Stomach (tissue), 4 donors: Measurements from ENCODE around the gene RUNX1.

Experiments used
- EP300 ChIP-seq: sonication (generic); formaldehyde crosslinking; IDR thresholded peaks from one replicate; pipeline ENCODE4 v1.6.1; 2017; ENCODE audit warnings: antibody characterized with exemption
- POLR2A ChIP-seq, 4 donors: fragments of 450-650 bp; IDR thresholded peaks; one replicate each; pipeline ENCODE4 v1.6.1; 2016; ENCODE audit warnings: antibody characterized with exemption in 4 of 4, control low read depth in 2 of 4, mild to moderate bottlenecking in 1 of 4, moderate library complexity in 1 of 4
- POLR2AphosphoS5 ChIP-seq, 3 donors: sonication (generic); formaldehyde crosslinking; IDR thresholded peaks; one replicate each; pipeline ENCODE4 v1.6.1; 2016; ENCODE audit warnings: antibody characterized with exemption in 3 of 3
- TF ChIP-seq, protein P1 (sequence below), 7 experiments: fragments of 450-650 bp in 4 of 7; fragments of 200-600 bp in 3 of 7; sonication (generic) in 3 of 7; IDR thresholded peaks; one replicate each; pipeline ENCODE4 v1.5.1; 2016 to 2019; ENCODE audit warnings: antibody characterized with exemption in 7 of 7, control low read depth in 2 of 7, mild to moderate bottlenecking in 1 of 7

DNA sequence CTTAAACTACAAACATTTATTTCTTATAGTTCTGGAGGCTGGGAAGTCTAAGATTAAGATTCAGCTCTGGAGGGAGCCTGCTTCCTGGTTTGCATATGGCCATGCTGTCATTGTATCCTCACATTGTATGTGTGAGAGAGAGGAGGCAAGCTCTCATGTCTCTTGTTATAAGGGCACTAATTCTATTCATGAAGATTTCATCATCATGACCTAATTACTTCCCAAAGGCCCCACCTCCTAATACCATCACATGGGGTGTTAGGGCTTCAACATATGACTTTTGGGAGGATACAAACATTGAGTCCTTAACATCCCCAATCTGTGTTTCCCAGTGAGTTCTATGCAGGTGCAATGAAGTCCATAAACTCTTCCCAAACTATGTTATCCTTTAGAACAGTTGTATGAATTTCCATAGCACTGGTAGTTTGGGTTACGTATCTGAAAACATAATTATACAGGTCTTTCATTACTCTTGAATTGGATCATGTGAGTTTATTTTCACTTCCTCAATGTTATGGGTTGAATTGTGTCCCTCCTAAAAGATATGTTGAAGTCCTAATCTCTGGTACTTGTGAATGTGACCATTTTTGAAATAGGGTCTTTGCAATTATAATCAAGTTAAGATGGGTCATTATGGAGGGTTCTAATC, 124.2 kb downstream of the RUNX1 start:
- TF ChIP-seq POLR2A (IDR thresholded peaks at IDR 0.05) (no peak), POLR2AphosphoS5 (IDR thresholded peaks at IDR 0.05) (no peak), EP300 (no peak)
- TF ChIP-seq, protein P1, sequence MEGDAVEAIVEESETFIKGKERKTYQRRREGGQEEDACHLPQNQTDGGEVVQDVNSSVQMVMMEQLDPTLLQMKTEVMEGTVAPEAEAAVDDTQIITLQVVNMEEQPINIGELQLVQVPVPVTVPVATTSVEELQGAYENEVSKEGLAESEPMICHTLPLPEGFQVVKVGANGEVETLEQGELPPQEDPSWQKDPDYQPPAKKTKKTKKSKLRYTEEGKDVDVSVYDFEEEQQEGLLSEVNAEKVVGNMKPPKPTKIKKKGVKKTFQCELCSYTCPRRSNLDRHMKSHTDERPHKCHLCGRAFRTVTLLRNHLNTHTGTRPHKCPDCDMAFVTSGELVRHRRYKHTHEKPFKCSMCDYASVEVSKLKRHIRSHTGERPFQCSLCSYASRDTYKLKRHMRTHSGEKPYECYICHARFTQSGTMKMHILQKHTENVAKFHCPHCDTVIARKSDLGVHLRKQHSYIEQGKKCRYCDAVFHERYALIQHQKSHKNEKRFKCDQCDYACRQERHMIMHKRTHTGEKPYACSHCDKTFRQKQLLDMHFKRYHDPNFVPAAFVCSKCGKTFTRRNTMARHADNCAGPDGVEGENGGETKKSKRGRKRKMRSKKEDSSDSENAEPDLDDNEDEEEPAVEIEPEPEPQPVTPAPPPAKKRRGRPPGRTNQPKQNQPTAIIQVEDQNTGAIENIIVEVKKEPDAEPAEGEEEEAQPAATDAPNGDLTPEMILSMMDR (IDR thresholded peaks at IDR 0.05), result no peak
